NCI-H510A (cell line): Measurements from ENCODE around the gene OR7C1.
"Not testable (repeated sequence)": the region's sequence is repeated elsewhere in the genome, so short reads cannot be mapped to it uniquely, and the experiment has no call there.

Source experiments
- DNase-seq: peaks from one replicate; lab custom pipeline; 2025; lab: John Stamatoyannopoulos, UW

OR7C1 gene

GRCh38 chr19:14784730-14785101, 50.3 kb downstream of the OR7C1 start:
- DNase-seq: not testable (repeated sequence)

GRCh38 chr19:14783410-14783998, 51.5 kb downstream of the OR7C1 start:
- not testable (repeated sequence) for DNase-seq

- DNase-seq: no peak
Observed at GRCh38 chr19:14782626-14783409, 52.2 kb downstream of the OR7C1 start.

GRCh38 chr19:14781713-14782536, 53.1 kb downstream of the OR7C1 start:
- not testable (repeated sequence) for DNase-seq

DNA sequence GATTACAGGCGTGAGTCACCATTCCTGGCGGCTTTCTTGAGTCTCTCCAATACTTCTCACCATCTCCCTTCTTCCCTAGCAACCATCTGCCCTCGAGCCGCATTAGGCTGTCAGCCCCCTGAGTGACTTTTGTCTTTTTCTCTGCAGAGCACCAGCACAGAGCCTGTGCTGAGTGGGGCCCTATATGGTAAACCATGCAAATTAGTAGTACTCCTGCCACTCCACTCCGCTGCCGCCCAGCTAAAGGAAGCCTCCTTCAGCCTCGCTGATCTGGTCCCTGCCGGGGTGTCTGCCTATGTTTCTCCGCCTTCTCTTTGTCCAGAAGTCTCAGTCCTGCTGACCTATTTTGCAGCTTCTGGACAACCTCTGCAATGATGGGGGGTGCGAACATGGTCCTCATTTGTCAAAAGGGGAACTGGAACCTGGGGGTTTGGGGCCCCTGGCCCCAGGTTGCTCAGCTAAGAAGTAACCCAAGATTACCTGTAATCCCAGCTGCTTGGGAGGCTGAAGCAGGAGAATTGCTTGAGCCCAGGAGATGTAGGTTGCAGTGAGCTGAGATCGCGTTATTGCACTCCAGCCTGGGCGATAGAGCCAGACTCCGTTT, 54.3 kb downstream of the OR7C1 start:
- not testable (repeated sequence) for DNase-seq

GRCh38 chr19:14779151-14779550, 55.8 kb downstream of the OR7C1 start:
- no peak for DNase-seq

DNA sequence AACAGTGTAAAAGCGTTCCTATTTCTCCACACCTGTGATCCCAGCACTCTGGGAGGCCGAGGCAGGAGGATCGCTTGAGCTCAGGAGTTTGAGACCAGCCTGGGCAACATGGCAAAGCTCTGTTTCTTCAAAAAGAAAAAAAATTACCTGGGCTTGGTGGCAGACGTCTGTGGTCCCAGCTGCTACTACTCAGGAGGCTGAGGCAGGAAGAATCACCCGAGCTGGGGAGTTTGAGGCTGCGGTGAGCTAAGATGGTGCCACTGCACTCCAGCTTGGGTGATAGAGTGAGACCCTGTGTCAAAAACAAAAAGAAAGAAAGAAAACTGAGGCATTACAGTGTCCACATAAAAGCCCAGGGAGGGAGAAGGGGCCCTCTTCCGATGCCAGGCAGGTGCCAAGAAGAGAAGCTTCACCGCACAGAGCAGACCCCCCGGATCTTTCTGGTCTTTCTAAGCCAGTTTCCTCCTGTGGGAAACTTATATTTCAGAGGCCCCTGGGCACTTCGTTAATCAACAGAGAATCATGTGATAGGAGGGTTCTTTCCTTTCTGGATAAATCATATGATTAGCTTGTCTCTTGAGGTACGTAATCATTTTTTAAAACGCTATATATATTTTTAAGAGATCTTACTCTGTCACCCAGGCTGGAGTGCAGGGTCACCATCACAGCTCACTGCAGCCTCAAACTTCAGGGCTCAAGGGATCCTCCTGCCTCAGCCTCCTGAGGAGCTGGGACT, 56.7 kb downstream of the OR7C1 start, which contains the start of gene ADGRE2:
TSS of gene ADGRE2 (minus strand) at position 451 of the 736 bp plus-strand sequence. CDS start 1,804 bp downstream, outside the sequence.
- DNase-seq: not testable (repeated sequence)

GRCh38 chr19:14777645-14778044, 57.3 kb downstream of the OR7C1 start:
- not testable (repeated sequence) for DNase-seq

DNA sequence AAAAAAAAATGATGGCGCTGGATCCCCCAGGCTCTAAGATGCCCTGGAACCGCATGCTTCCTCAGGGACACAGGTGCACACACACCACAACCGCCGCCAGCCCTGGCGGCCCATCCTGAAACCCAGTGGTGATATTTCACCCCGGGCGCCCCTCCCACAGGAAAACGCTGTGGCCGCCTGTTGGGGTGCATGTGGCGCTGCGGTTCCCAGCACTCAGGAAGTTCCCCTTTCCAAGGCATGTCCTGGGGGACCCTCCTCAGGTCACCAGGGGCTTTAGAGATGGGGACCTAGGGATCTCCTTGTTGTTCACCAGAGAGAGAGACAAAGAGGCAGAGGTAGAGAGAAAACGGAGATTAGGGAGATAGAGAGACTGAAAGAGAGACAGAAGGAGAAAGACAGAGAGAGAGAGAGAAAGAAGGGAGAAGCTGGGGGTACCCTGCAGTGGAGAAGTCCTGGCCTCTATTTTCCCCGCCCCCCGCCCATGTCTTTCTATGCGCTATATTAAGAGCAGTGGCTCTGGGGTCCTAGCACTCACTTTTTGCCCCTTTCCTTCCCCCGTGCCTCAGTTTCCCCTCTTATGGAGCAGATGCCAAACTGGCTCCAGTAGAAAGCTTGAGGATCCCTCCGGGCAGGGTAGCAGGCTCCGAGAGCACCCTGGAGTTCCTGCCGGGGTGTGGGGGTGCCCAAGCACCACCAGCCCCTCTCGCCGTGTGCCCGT, 59.0 kb downstream of the OR7C1 start:
- DNase-seq: no peak

- not testable (repeated sequence) for DNase-seq
Observed at GRCh38 chr19:14775326-14775725, 59.7 kb downstream of the OR7C1 start.

GRCh38 chr19:14774373-14774772, 60.6 kb downstream of the OR7C1 start:
- no peak for DNase-seq

GRCh38 chr19:14773722-14774121, 61.3 kb downstream of the OR7C1 start:
- DNase-seq: not testable (repeated sequence)

GRCh38 chr19:14772995-14773394, 62.0 kb downstream of the OR7C1 start:
- no peak for DNase-seq

GRCh38 chr19:14772467-14772866, 62.5 kb downstream of the OR7C1 start:
- no peak for DNase-seq

GRCh38 chr19:14770944-14771839, 63.8 kb downstream of the OR7C1 start:
- no peak for DNase-seq

GRCh38 chr19:14770136-14770535, 64.8 kb downstream of the OR7C1 start:
- no peak for DNase-seq

- DNase-seq: no peak
Observed at GRCh38 chr19:14769201-14769600, 65.8 kb downstream of the OR7C1 start.

DNA sequence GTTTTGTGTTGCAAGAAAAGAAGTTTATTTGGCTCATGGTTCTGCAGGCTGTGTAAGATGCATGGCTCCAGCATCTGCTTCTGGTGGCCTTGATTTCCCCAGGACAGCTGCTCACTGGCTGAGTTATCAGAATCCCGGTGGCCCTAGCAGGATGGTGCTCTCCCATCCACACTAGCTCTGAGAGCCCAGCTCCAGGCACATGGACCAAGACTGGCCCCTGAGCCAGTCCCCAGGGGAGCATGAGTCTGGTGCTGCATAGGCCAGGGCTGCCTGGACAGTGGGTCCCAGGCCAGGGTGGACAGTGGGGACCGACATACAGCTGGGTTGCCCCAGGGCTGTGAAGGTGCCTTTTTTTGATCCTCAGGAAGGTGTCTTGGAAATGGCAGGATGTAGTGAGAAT, 67.0 kb downstream of the OR7C1 start:
- no peak for DNase-seq

DNA sequence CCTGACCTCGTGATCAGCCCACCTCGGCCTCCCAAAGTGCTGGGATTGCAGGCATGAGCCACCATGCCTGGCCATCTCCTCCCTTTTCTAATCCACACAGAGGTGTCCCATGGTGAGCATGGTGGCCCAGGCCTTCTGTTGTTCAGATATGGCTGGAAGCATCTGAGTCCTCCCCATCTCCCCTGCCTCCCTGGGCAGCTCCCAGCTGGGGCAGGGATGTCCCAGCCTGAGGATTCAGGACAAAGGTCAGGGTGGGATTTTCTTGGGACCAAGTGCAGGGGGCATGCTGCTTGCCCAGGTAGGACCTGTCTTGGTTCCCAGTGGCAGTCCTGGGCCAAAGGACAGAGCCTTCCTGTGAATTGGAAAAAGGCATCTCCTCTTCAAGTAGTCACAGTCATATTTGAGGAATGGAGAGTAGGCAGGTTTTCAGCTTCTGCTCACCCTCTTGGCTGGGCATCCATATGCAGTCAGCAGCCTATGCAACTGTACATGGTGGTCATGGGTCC, 67.5 kb downstream of the OR7C1 start:
- DNase-seq: no peak

GRCh38 chr19:14765841-14766240, 69.1 kb downstream of the OR7C1 start:
- not testable (repeated sequence) for DNase-seq
